Subcutaneous adipose tissue (tissue), 4 donors: ENCODE results near the gene ZRANB2. TPM values are rescaled to one million over a fixed set of nuclear protein-coding genes. Genes with fewer than 3 reads are reported as not detected.

Experiments used
- CTCF ChIP-seq: fragments of 450-650 bp; IDR thresholded peaks from one replicate; pipeline ENCODE4 v1.5.1; 2016; ENCODE audit warnings: low read depth, mild to moderate bottlenecking, control low read depth, antibody characterized with exemption, moderate library complexity
- total RNA-seq, 4 donors: library from RNA; depleted of rRNA; stranded (reverse); fragments of >200 nt; gene quantifications; one replicate each; pipeline ENCODE4 v1.1.0, GENCODE V29; 2016

ZRANB2 gene
- total RNA-seq, 4 donors from 2014 or later: 62.5 to 97.7 (median 72.5) TPM

- TF ChIP-seq CTCF: no peak
Observed at GRCh38 chr1:71068325-71069240, 12.3 kb downstream of the ZRANB2 start.

GRCh38 chr1:71054791-71055190 is 26.0 kb downstream of the ZRANB2 start:
- TF ChIP-seq CTCF: no peak

GRCh38 chr1:71054281-71054731 is 26.5 kb downstream of the ZRANB2 start:
- TF ChIP-seq CTCF: no peak

GRCh38 chr1:71053758-71054157 is 27.1 kb downstream of the ZRANB2 start:
- TF ChIP-seq CTCF: no peak

- TF ChIP-seq CTCF: no peak
Observed at GRCh38 chr1:71053146-71053545, 27.7 kb downstream of the ZRANB2 start.

- no peak for TF ChIP-seq CTCF
Observed at GRCh38 chr1:71049951-71050598, 30.8 kb downstream of the ZRANB2 start.
